Epithelial cell of esophagus (primary cell): ENCODE measurements around the gene TOR2A.

Experiments used
- DNase-seq: peaks from one replicate; pipeline ENCODE4 v3.0.0; 2010; ENCODE audit warnings: low read depth
- H3K4me3 ChIP-seq: 2 replicates; pipeline ENCODE4 v1.5.1; 2011; ENCODE audit warnings: mild to moderate bottlenecking, low read length, control low read depth
- CTCF ChIP-seq: IDR thresholded peaks from 2 replicates; pipeline ENCODE4 v1.5.1; 2011; ENCODE audit warnings: low read depth, mild to moderate bottlenecking, low read length, control low read depth, inconsistent platforms; ENCODE audit not compliant: insufficient read depth; ENCODE audit errors: missing control alignments

TOR2A gene

DNA sequence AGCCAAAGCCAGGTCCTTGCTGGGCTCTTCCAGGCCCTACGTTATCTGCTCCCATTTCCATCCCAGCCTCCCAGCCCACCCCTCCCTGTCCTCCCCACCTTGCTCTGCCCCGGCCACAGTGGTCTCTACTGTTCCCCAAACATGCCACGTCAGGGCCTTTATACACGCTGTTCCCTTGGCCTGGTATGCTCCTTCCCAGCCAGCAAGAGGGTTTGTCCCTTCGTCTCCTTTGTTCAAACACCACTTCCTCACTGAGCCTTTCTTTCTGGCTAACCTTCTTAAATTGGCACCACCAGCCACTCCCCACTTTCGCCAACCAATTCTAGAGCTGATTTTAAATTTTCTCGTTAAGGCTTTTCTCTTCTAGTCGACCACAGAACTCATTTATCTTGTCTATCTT lies 33.6 kb upstream of the TOR2A start:
- DNase-seq = no peak
- no peak overlapping the region for H3K4me3 ChIP-seq
- no peak for TF ChIP-seq CTCF

DNA sequence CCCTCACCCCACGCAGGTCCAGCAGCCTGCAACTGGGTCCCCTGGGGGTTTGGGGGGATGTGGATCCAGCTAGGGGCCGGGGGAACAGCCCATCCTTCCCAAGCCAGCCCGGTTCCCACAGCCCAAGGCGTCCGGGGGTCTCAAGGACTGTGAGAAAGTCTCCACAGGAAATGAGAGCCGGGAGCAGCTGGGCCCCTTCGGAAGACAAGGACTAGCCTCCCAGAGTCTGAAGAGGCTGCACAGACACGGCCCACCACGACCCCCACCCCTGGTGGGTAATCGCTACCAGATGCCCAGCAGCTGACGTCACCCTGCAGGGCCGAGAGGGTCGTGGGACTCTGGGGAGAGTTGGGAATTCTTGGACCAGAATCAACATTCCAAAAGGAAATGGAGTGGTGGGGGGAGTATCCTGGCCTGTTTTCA lies 32.8 kb upstream of the TOR2A start:
- DNase-seq = no peak
- H3K4me3 ChIP-seq = no peak overlapping the region
- TF ChIP-seq CTCF = no peak

DNA sequence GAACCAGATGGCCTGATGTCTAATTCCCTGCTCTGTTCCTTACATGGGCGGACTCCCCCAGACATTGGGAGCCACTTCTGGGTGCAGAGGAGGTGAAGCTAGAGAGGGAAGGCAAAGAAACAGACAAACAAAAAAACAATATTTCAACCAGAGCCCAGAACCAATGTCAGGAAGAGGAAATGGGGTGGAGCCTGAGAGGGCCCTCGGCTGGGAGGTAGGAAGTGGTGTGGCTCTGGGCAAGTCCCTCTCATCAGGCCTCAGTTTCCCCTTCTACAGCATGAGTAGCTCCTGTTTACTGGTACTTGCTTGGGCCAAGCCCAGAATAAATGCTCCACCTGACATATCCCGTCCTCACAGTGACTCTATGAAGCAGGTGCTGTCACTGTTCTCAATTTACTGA lies 32.3 kb upstream of the TOR2A start:
- H3K4me3 ChIP-seq = no peak overlapping the region
- DNase-seq = no peak
- TF ChIP-seq CTCF = no peak

DNA sequence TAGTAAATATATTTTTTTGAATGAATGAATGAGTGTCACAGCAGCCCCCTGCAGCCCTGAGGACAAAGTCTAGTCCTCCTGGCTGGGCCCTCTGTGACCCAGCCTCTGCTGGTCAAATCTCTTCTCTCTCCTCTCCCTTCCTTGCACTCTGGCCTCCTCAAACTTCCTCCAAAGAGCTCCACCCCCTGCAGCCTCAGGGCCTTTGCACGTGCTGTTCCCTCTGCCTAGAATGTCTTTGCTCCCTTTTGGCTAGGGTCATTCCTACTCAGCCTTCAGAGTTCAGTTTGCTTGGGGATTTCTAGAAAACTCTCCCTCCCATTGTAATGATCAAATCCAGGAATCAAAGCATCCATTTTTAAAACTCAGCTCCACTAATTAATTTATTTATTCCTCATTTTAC lies 30.3 kb upstream of the TOR2A start:
- no peak overlapping the region for H3K4me3 ChIP-seq
- TF ChIP-seq CTCF = no peak
- DNase-seq = no peak

DNA sequence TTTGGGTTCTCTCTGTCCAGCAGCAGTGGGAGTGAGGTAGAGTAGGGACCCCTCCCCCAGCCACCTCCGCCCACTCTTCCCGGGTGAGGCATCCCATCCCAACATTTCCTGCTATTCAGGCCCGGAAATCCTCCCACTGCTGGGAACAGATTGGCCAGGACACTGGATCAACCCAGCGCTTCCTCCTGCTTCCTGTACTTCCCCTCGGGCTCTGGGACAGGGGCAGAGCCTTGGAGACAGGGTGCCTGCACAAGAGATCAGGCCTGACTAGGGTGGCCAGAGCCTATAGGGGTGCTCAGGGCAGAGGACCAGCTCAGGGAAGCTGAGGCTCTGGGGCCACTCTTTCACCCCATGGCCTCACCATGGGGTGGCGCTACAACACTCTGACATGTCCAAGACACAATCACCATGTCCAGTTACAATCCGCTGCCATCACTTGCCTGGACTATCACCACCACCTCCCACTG lies 28.9 kb upstream of the TOR2A start:
- no peak for DNase-seq
- TF ChIP-seq CTCF = peak; percentile 9
- H3K4me3 ChIP-seq = no peak overlapping the region

- no peak for TF ChIP-seq CTCF
- DNase-seq = no peak
- no peak overlapping the region for H3K4me3 ChIP-seq
These were observed 27.1 kb upstream of the TOR2A start for GRCh38 chr9:127762111-127762676.

DNA sequence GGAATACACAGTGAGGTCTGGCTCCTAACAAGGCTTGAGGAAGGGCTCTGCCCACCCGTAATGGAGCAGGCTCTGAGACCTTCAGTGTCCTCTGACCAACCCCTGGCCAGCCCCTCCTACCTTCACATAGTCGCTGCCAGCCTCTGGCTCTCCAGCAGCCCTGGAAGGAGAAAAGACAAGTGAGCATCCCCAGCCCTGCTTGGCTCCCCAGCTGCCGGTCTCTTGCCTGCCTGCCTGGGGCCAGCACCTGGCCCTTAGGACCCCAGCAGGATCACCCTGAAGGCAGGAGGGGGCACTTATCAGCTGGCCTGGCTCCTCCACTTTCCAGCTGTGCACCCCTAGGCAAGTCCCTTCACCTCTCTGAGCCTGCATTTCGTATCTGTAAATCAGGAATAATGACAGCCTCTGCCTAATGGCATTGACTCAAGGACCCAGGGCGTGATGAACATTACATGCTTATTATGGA lies 26.4 kb upstream of the TOR2A start:
- TF ChIP-seq CTCF = no peak
- no peak for DNase-seq
- H3K4me3 ChIP-seq = no peak overlapping the region
